ENCODE measurements around the gene PXMP2.
"Not testable (repeated sequence)": the region's sequence is repeated elsewhere in the genome, so short reads cannot be mapped to it uniquely, and the experiment has no call there.

PXMP2 gene

GRCh38 chr12:132747896-132748295 is 60.5 kb downstream of the PXMP2 start:
- no peak for DNase-seq (ENCODE audit: low read depth in 2 of 2)

DNA sequence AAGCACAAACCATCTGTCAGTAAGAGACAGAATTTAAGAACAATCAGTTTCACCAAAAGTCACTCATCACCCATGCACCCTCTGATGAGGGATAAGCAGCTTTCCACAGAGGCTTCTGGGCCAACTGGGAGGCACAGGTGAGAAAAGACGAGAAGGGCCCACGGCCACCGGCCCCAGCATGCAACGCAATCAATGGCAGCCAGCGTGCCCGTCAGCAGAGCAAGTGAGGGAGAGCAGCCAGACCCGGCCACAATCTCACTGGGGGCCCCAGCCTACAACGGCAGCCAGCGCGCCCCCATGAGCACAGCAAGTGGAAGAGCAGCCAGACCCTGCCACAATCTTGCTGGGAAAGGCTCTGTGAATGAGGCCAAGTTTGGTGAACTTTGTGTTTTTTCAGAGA is 60.9 kb downstream of the PXMP2 start:
- DNase-seq (ENCODE audit: low read depth in 2 of 2): no peak

DNA sequence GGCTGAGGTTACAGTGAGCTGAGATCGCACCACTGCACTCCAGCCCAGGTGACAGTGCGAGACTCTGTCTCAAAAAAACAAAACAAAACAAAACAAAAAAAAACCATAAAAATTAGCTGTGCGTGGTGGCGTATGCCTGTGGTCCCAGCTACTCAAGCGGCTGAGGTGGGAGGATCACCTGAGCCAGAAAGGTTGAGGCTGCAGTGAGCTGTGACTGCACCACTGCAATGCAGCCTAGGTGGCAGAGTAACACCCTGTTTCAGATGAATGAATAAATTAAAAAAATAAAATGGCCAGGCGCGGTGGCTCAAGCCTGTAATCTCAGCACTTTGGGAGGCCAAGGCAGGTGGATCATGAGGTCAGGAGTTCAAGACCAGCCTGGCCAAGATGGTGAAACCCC is 66.3 kb downstream of the PXMP2 start:
- not testable (repeated sequence) for DNase-seq (ENCODE audit: low read depth in 2 of 2)

- DNase-seq (ENCODE audit: low read depth in 2 of 2): no peak
These were observed 67.0 kb downstream of the PXMP2 start for GRCh38 chr12:132754160-132754932.
